ENCODE results near the gene LNX1.

LNX1 gene

DNA sequence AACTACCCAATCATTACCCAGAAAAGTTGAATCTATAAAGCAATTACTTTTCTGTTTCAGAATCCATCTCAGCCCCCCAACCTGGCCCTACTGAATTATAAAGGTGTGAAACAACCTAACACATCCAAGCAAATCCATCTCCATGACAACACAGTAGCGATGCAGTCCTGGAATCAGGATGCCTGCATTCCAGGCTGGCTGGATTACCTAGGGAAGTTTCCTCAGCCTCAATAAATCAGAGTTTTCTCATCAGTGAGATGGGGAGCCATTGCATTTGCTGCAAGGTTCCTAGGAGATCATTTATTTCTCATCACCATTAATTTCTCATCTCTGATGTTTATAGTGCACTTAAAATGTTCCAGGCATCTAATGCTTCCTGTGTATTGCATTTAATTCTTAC, 46.0 kb downstream of the LNX1 start:
- Mint-ChIP-seq H3K36me3 (ENCODE audit: low read depth) (no peaks in the 10 kb centered on the region), H3K27ac (no peak overlapping the region), H3K9me3 (peaks cover 9% of the 10 kb centered on the region), H3K4me1 (ENCODE audit: low read depth) (no peaks in the 10 kb centered on the region), H3K27me3 (peaks cover 14% of the 10 kb centered on the region), H3K4me3 (no peak overlapping the region)

DNA sequence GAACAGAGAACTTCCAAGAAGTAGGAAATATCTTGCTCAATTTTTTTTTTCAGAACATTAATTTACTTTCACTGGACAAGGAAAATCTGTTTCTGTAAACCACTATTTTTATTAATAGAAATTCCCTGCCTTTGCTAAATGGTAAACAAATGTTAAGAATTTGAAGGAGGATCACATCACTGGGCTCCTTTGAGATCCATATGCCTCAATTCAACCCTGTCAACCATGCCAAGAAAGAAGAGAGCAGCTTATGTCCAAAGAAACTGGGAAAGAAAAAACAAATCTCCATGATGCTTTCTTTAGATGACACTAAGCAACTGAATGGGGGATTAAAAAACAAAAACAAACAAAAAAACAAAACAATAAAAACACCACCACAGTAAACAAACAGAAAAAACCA, 47.7 kb downstream of the LNX1 start:
- H3K4me3 Mint-ChIP-seq = no peak overlapping the region
- H3K9me3 Mint-ChIP-seq = peaks cover 3% of the 10 kb centered on the region
- H3K27ac Mint-ChIP-seq = no peak overlapping the region
- no peaks in the 10 kb centered on the region for H3K4me1 Mint-ChIP-seq (ENCODE audit: low read depth)
- H3K27me3 Mint-ChIP-seq = peaks cover 11% of the 10 kb centered on the region
- H3K36me3 Mint-ChIP-seq (ENCODE audit: low read depth) = no peaks in the 10 kb centered on the region

DNA sequence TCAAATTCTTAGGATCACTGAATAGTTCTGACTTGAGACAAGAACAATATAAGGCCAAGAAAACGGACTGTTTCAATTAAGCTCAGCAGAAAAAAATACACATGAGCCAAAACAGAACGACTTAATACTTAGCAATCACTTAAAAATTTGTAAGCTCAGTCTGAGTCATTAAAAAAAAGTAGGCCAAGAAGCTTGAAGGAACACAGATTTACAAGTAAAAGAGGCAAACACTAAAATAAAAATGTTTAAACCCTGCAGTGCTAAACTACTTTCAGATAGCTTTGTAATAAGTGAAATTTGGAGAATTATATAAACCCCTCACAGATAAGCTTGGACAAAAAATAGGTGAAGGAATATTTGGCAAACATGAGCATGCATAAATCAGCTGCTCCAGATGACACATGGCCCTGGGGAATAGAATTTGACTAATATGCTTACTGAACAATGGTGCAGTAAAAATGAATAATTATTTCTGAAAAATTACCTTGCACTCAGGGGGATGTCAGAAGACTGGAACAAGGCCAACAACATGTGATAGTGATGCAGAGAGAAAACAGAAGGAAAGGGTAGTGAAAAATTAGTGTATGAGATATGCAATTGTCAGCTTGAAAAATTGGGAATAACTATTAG, 49.6 kb downstream of the LNX1 start:
- no peak overlapping the region for H3K27ac Mint-ChIP-seq
- peaks cover 17% of the 10 kb centered on the region for H3K27me3 Mint-ChIP-seq
- no peaks in the 10 kb centered on the region for H3K4me1 Mint-ChIP-seq (ENCODE audit: low read depth)
- H3K9me3 Mint-ChIP-seq = no peaks in the 10 kb centered on the region
- no peaks in the 10 kb centered on the region for H3K36me3 Mint-ChIP-seq (ENCODE audit: low read depth)
- no peak overlapping the region for H3K4me3 Mint-ChIP-seq

DNA sequence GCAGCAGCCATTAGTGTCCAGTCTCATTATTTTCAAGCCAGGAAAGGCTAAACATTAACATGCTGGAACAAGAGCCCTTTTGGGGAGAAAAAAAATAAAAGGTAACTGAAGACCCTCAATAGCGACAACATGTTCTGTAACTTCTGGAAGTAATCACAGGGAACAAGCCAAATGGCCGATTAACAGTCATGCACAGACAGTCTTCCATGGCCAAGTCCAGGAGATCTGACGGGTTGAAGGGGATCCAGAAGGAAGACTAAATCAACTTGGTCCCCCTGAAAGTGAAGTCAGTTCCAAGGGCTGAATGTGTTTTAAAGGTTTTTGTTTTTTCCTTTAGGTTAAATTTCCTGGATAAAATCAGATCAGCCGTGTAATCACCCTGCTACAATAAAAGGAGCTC, 52.5 kb downstream of the LNX1 start:
- no peaks in the 10 kb centered on the region for H3K9me3 Mint-ChIP-seq
- H3K27me3 Mint-ChIP-seq = peaks cover 21% of the 10 kb centered on the region
- H3K4me1 Mint-ChIP-seq (ENCODE audit: low read depth) = no peaks in the 10 kb centered on the region
- no peak overlapping the region for H3K4me3 Mint-ChIP-seq
- no peak overlapping the region for H3K27ac Mint-ChIP-seq
- no peaks in the 10 kb centered on the region for H3K36me3 Mint-ChIP-seq (ENCODE audit: low read depth)

DNA sequence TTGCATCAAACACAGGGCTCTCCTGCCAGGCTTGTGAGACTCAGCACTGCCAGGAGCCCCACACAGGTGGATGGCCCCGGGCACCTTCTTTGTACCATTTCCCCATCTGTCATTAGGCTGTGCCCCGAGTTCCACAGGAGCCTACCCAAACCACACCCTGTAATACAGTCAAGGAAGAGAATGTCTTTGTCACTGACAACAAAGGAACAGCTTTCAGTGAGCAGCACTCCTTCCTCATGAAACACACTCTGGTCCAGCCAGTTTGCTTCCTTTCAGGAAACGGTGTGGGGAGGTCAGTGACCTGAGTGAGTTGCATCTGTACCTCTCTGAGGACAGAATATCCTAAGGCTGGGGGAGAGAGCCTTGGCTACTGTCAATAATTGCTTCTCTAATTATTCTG, 53.7 kb downstream of the LNX1 start:
- no peak overlapping the region for H3K27ac Mint-ChIP-seq
- peaks cover 21% of the 10 kb centered on the region for H3K27me3 Mint-ChIP-seq
- H3K4me3 Mint-ChIP-seq = no peak overlapping the region
- no peaks in the 10 kb centered on the region for H3K9me3 Mint-ChIP-seq
- H3K4me1 Mint-ChIP-seq (ENCODE audit: low read depth) = no peaks in the 10 kb centered on the region
- H3K36me3 Mint-ChIP-seq (ENCODE audit: low read depth) = no peaks in the 10 kb centered on the region

DNA sequence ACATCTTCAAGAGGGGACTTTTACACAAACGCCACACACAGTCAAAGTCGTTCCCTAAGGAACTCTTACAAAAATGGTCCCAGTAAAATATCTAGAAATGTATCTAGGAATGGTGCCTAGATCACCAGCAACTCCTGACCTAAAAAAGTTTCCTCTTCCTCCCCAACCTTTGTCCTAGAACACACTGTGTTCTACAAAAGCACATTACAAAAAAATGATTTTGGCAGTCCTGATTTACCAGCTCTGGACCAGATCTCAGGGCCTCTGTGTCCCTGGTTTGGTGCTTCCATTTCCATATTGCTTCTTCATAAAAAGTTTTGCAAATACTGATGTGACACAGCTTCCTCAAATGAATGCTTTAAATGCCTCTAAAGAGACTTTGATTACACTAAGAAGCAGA, 55.0 kb downstream of the LNX1 start:
- Mint-ChIP-seq H3K9me3 (no peaks in the 10 kb centered on the region), H3K27me3 (peaks cover 13% of the 10 kb centered on the region), H3K27ac (no peak overlapping the region), H3K4me3 (no peak overlapping the region), H3K36me3 (ENCODE audit: low read depth) (no peaks in the 10 kb centered on the region), H3K4me1 (ENCODE audit: low read depth) (no peaks in the 10 kb centered on the region)

DNA sequence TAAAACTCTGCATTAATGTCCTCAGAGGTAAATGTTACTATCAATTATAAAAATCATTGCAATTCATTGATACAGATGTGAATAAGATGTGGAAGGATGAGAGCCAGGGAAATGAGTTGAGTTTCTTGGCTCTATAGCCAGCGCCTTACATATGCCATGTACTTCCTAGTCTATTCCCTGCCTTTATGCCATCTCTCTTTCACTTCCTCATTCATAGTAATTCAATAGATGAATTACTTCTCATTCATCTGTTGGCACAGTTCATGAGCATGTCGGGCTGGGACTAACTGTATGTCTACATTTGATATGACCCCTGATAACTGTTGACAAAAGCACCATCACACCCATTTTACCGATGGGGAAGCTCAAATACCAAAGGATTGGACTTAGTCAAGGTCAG, 55.7 kb downstream of the LNX1 start:
- H3K36me3 Mint-ChIP-seq (ENCODE audit: low read depth) = no peaks in the 10 kb centered on the region
- H3K4me3 Mint-ChIP-seq = no peak overlapping the region
- peaks cover 13% of the 10 kb centered on the region for H3K27me3 Mint-ChIP-seq
- H3K9me3 Mint-ChIP-seq = no peaks in the 10 kb centered on the region
- no peak overlapping the region for H3K27ac Mint-ChIP-seq
- H3K4me1 Mint-ChIP-seq (ENCODE audit: low read depth) = no peaks in the 10 kb centered on the region

DNA sequence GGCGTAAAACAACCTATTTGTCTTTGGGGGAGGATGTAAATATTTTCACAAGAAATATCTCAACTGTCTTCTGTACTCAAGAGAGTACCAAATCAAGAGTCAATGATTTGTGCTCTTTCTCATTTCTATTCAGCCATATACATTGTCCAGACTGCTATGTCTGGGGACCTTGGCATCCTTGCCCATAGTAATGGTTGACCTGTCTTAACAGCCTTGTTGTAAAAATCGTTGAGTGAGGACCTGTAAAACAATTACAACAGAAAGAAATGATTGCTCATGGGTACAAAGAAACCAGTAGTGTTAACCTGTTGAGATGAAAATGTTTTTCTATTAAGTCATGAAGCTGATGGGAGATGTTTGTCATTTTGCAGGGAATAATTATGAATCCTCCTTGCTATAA, 56.6 kb downstream of the LNX1 start:
- Mint-ChIP-seq H3K27me3 (peaks cover 13% of the 10 kb centered on the region), H3K36me3 (ENCODE audit: low read depth) (no peaks in the 10 kb centered on the region), H3K4me1 (ENCODE audit: low read depth) (no peaks in the 10 kb centered on the region), H3K27ac (no peak overlapping the region), H3K4me3 (no peak overlapping the region), H3K9me3 (no peaks in the 10 kb centered on the region)

DNA sequence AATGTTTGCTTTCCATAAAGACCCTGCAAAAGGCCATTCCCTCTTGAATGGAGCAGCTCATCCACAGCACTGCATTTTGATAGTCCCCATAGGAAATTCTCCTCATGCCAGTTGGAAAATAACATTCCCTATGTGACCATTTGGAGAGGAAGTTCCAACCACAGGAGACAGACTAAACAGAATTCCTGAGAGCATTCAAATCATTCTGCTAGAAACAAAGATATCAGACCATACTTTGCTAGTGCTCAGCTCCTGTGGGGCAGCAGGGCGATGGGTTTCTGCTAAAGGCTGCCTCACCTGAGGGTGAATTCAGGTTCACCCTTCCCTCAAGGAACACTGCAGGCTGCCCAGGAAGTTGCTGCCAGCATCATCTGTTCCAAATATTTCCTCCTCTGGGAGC, 58.8 kb downstream of the LNX1 start:
- Mint-ChIP-seq H3K36me3 (ENCODE audit: low read depth) (no peaks in the 10 kb centered on the region), H3K9me3 (no peaks in the 10 kb centered on the region), H3K4me3 (no peak overlapping the region), H3K4me1 (ENCODE audit: low read depth) (no peaks in the 10 kb centered on the region), H3K27ac (no peak overlapping the region), H3K27me3 (peaks cover 14% of the 10 kb centered on the region)

DNA sequence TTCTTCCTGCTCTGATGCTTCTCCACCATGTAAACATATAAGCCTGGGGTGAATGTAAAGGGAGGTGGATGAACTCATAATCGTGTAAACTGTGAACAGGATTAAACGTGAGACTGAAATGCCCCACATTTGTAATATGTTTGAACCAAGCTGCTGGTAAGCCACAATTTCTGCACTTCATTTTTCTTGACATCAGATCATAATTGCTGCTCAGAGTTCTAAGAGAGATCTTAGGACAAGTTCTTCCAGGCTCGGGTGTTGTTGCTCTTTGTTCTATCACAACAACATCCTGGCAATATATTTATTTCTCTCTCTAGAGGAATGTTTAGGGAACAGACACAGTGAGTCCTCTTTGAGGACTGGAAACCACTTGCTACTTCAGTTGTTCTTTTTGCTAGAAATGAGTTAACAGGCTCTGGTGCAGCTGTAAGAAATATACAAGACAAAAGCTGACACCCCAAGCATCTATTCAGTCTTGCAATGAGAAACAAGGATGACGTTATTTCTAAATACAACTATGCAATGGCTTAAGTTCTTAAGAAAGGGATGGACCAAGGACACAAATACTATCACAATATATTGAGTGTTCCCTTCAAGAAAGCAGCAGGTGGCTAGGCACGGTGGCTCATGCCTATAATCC, 59.6 kb downstream of the LNX1 start:
- no peaks in the 10 kb centered on the region for H3K9me3 Mint-ChIP-seq
- no peak overlapping the region for H3K4me3 Mint-ChIP-seq
- H3K27me3 Mint-ChIP-seq = peaks cover 9% of the 10 kb centered on the region
- H3K36me3 Mint-ChIP-seq (ENCODE audit: low read depth) = no peaks in the 10 kb centered on the region
- H3K4me1 Mint-ChIP-seq (ENCODE audit: low read depth) = no peaks in the 10 kb centered on the region
- H3K27ac Mint-ChIP-seq = no peak overlapping the region

DNA sequence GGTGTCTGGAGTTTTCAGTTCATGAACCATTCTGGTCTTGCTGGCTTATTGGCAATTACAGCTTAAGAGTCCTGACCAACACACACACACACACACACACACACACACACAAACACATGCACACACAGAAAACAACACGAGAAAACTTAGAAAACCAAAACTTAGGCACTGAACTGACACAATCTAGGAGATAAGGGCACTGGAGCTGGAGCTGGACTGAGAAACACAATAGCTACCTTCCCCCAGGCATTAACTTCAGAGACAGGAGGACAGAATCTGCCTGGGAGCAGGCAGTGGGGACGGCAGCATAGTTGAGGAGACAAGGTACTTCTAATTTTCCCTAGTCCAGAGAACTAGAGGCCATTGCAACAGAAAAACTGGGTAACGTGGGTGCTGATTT, 62.3 kb downstream of the LNX1 start:
- Mint-ChIP-seq H3K4me3 (no peak overlapping the region), H3K36me3 (ENCODE audit: low read depth) (no peaks in the 10 kb centered on the region)

DNA sequence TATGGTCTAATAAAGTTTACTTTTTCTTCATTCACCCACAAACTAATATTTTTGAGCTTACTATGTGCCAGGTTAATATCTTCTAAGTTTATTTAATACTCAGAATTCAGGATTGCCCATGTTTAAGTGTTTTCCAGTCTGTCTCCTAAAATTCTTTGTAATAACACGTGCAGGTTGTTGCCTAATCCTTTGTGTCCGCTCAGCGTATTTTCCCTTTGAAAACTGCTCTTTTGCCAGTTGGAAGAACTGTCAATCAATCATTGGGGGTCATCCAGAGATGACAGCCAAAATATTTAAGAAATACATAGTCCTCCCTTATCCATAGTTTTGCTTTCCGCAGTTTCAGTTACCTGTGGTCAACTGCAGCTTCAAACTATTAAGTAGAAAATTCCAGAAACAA, 63.4 kb downstream of the LNX1 start:
- no peaks in the 10 kb centered on the region for H3K4me1 Mint-ChIP-seq (ENCODE audit: low read depth)
- no peak overlapping the region for H3K4me3 Mint-ChIP-seq
- no peaks in the 10 kb centered on the region for H3K36me3 Mint-ChIP-seq (ENCODE audit: low read depth)

More for the DNA sequence above, 62.3 kb downstream of the LNX1 start:
- no peaks in the 10 kb centered on the region for H3K4me1 Mint-ChIP-seq (ENCODE audit: low read depth)
- no peaks in the 10 kb centered on the region for H3K9me3 Mint-ChIP-seq
- peaks cover 22% of the 10 kb centered on the region for H3K27me3 Mint-ChIP-seq
- H3K27ac Mint-ChIP-seq = no peak overlapping the region

DNA sequence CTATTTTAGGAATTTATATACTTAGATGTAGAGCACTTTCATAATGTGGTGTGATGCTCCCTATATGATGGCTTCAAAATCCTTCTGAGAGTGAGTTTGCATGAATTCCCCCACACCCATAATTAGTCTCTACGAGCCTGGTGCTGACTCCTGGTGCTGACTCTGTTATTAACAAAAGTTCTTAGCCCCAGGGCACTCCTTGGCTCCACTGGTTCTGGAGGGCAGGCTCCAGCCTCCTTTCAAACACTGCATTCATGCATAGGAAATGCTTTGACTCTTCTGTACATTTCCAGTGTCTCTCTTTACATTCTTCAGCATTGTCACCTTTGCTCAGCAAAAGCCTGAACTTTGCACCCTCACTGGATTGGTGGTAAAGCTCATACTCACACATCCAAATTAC, 64.0 kb downstream of the LNX1 start:
- no peaks in the 10 kb centered on the region for H3K9me3 Mint-ChIP-seq
- H3K27ac Mint-ChIP-seq = no peak overlapping the region
- peaks cover 26% of the 10 kb centered on the region for H3K27me3 Mint-ChIP-seq
- no peaks in the 10 kb centered on the region for H3K36me3 Mint-ChIP-seq (ENCODE audit: low read depth)
- H3K4me3 Mint-ChIP-seq = no peak overlapping the region
- H3K4me1 Mint-ChIP-seq (ENCODE audit: low read depth) = no peaks in the 10 kb centered on the region

More for the DNA sequence above, 63.4 kb downstream of the LNX1 start:
- no peaks in the 10 kb centered on the region for H3K9me3 Mint-ChIP-seq
- H3K27ac Mint-ChIP-seq = no peak overlapping the region
- H3K27me3 Mint-ChIP-seq = peaks cover 22% of the 10 kb centered on the region

DNA sequence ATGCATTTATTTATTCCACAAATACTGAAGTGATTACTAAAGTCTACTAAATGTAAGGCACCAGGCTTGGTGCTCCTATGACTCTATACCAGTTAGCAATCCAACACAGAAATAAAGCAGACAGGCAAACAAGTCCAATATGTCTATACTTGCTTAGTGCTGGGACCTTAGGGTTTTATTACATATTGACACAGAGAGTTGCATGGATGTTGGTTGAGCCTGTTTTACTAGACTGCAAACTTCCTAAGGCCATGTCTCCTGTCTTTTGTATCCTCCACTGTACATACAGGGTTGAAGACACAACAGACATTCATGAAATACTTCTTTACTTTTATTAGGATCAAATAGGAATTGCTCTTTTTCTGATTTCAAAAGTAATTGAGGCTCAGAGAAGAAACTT, 69.0 kb downstream of the LNX1 start:
- Mint-ChIP-seq H3K9me3 (no peaks in the 10 kb centered on the region), H3K4me3 (no peak overlapping the region), H3K27ac (no peak overlapping the region), H3K27me3 (peaks cover 27% of the 10 kb centered on the region), H3K36me3 (ENCODE audit: low read depth) (no peaks in the 10 kb centered on the region), H3K4me1 (ENCODE audit: low read depth) (no peaks in the 10 kb centered on the region)

DNA sequence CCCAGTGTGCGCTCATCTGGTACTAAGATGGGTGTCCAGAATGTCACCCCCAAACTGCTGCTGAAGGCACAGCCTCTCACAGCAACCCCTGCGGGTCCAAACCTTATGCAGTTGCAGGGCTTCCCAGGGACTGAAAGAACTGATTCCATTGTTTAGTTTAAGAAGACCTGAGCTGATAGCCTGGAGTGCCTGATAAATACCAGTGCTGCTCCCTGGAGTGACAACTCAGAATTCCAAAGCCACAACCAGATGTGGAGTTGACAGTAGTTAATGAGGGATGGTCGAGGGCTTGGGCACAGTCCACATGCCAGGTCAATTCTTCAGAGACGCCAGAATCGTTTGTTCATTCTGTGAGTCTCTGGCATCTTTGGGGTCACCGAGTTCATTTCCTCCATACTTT, 71.2 kb downstream of the LNX1 start:
- Mint-ChIP-seq H3K9me3 (no peaks in the 10 kb centered on the region), H3K4me3 (no peak overlapping the region), H3K4me1 (ENCODE audit: low read depth) (no peaks in the 10 kb centered on the region), H3K27ac (no peak overlapping the region), H3K36me3 (ENCODE audit: low read depth) (no peaks in the 10 kb centered on the region), H3K27me3 (peaks cover 19% of the 10 kb centered on the region)

DNA sequence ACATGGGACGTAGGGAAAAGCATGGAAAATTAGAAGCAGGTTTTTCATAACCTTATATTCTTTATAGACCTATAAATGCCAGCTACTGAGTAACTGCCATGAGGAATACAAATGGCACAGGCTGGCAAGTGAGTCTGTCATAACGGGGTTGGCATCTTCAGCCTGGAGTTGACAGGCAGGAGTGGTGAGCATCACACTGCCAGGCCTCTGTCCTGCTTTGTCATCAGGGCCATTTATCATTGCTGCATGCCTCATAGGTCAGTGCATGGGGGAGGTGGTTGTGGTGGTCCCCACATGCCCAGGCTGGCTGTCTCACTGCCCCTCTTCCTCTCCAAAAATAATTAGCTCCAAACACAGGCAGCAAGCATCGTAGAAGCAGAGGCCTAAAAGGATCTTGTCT, 72.5 kb downstream of the LNX1 start:
- Mint-ChIP-seq H3K4me1 (ENCODE audit: low read depth) (no peaks in the 10 kb centered on the region), H3K36me3 (ENCODE audit: low read depth) (no peaks in the 10 kb centered on the region), H3K9me3 (no peaks in the 10 kb centered on the region), H3K27me3 (peaks cover 9% of the 10 kb centered on the region), H3K4me3 (no peak overlapping the region), H3K27ac (no peak overlapping the region)
